ENCODE results near the gene PLEKHA1. TPM values are rescaled to one million over a fixed set of nuclear protein-coding genes. Genes with fewer than 3 reads are reported as not detected.

PLEKHA1 gene
- polyA plus RNA-seq, 1 experiment: 25.5 TPM

- DNase-seq (ENCODE audit: low read depth, low spot score): no peak
- Histone ChIP-seq H3K4me3 (ENCODE audit: low read depth, low read length) (no peak overlapping the region), H3K27me3 (ENCODE audit: control insufficient read depth, insufficient read depth, low read length) (peaks cover 4% of the 10 kb centered on the region), H3K9me3 (ENCODE audit: control insufficient read depth, insufficient read depth, low read length) (no peaks in the 10 kb centered on the region), H3K27ac (ENCODE audit: low read depth, low read length) (no peak overlapping the region)
- POLR2A ChIA-PET: no interaction called here
- CTCF ChIA-PET: interaction anchor here (0.6 to 4.4 kb wide), 6 partner anchors 9 to 222 kb away, joined by 3 to 88 read pairs (median 6); no protein-coding TSS in a partner anchor
- TF ChIP-seq CTCF (IDR thresholded peaks at IDR 0.05; ENCODE audit: low read depth, low read length): no peak
Measured at GRCh38 chr10:122343936-122344335, 30.6 kb upstream of the PLEKHA1 start.

- H3K27me3 ChIP-seq (ENCODE audit: control insufficient read depth, insufficient read depth, low read length): peaks cover 2% of the 10 kb centered on the region
- H3K27ac ChIP-seq (ENCODE audit: low read depth, low read length): no peak overlapping the region
- DNase-seq (ENCODE audit: low read depth, low spot score): no peak
- H3K4me3 ChIP-seq (ENCODE audit: low read depth, low read length): no peak overlapping the region
- CTCF ChIA-PET: interaction anchor here (0.6 to 4.4 kb wide), 4 partner anchors 33 to 221 kb away, joined by 3 to 88 read pairs (median 30); no protein-coding TSS in a partner anchor
- POLR2A ChIA-PET: no interaction called here
- no peaks in the 10 kb centered on the region for H3K9me3 ChIP-seq (ENCODE audit: control insufficient read depth, insufficient read depth, low read length)
- no peak for TF ChIP-seq CTCF (IDR thresholded peaks at IDR 0.05; ENCODE audit: low read depth, low read length)
Measured at GRCh38 chr10:122344741-122345258, 29.7 kb upstream of the PLEKHA1 start.

- Histone ChIP-seq H3K4me3 (ENCODE audit: low read depth, low read length) (no peak overlapping the region), H3K9me3 (ENCODE audit: control insufficient read depth, insufficient read depth, low read length) (no peaks in the 10 kb centered on the region), H3K27me3 (ENCODE audit: control insufficient read depth, insufficient read depth, low read length) (peaks cover 3% of the 10 kb centered on the region), H3K27ac (ENCODE audit: low read depth, low read length) (no peak overlapping the region)
- DNase-seq (ENCODE audit: low read depth, low spot score): no peak
- ChIA-PET CTCF (interaction anchor here (1.6 kb wide), 1 partner anchor 219 kb away, joined by 4 read pairs; no protein-coding TSS in a partner anchor), POLR2A (no interaction called here)
- TF ChIP-seq CTCF (IDR thresholded peaks at IDR 0.05; ENCODE audit: low read depth, low read length): no peak
Measured at GRCh38 chr10:122346326-122346950, 28.1 kb upstream of the PLEKHA1 start.

- ChIA-PET CTCF (interaction anchor here (1.6 kb wide), 1 partner anchor 218 kb away, joined by 4 read pairs; no protein-coding TSS in a partner anchor), POLR2A (no interaction called here)
- Histone ChIP-seq H3K4me3 (ENCODE audit: low read depth, low read length) (no peak overlapping the region), H3K9me3 (ENCODE audit: control insufficient read depth, insufficient read depth, low read length) (no peaks in the 10 kb centered on the region), H3K27me3 (ENCODE audit: control insufficient read depth, insufficient read depth, low read length) (peaks cover 6% of the 10 kb centered on the region), H3K27ac (ENCODE audit: low read depth, low read length) (no peak overlapping the region)
- TF ChIP-seq CTCF (IDR thresholded peaks at IDR 0.05; ENCODE audit: low read depth, low read length): no peak
- DNase-seq (ENCODE audit: low read depth, low spot score): no peak
Measured at GRCh38 chr10:122347170-122347841, 27.2 kb upstream of the PLEKHA1 start.

GRCh38 chr10:122348512-122348911 lies 26.0 kb upstream of the PLEKHA1 start:
- no peak for TF ChIP-seq CTCF (IDR thresholded peaks at IDR 0.05; ENCODE audit: low read depth, low read length)
- ChIA-PET POLR2A (no interaction called here), CTCF (no interaction called here)
- no peak for DNase-seq (ENCODE audit: low read depth, low spot score)
- H3K9me3 ChIP-seq (ENCODE audit: control insufficient read depth, insufficient read depth, low read length): no peaks in the 10 kb centered on the region
- no peak overlapping the region for H3K4me3 ChIP-seq (ENCODE audit: low read depth, low read length)
- H3K27ac ChIP-seq (ENCODE audit: low read depth, low read length): no peak overlapping the region
- H3K27me3 ChIP-seq (ENCODE audit: control insufficient read depth, insufficient read depth, low read length): peaks cover 8% of the 10 kb centered on the region

All from AG04450 (cell line).